Head of caudate nucleus (tissue), 42 donors: ENCODE data around the gene KIRREL3.
A peak's percentile ranks its signal among the peaks of the same experiment; 100 is the strongest.

ENCODE experiments used
- DNase-seq, 42 donors: peaks; one replicate each; pipeline versions ENCODE4 v3.0.0 to v3.0.0-alpha.2; 2020 to 2021; ENCODE audit warnings: mixed read lengths in 7 of 42
- intact Hi-C: fragments of 100-400 bp; cut with DNase I; formaldehyde crosslinking; loops from one replicate; pipeline ENCODE4 v1.15.0; 2022

KIRREL3 gene

GRCh38 chr11:126476266-126476924 lies 524.2 kb downstream of the KIRREL3 start:
- intact Hi-C loops, result no loop called here
- DNase-seq, result no peak

- intact Hi-C loops, result no loop called here
- no peak for DNase-seq
Measured at GRCh38 chr11:126475014-126475991, 525.3 kb downstream of the KIRREL3 start.

GRCh38 chr11:126474220-126474619 lies 526.4 kb downstream of the KIRREL3 start:
- no peak for DNase-seq
- intact Hi-C loops, result no loop called here

- no peak for DNase-seq
- intact Hi-C loops, result no loop called here
Measured at GRCh38 chr11:126473269-126473668, 527.3 kb downstream of the KIRREL3 start.

- no peak for DNase-seq
- intact Hi-C loops, result no loop called here
Measured at GRCh38 chr11:126469311-126469710, 531.3 kb downstream of the KIRREL3 start.

GRCh38 chr11:126468102-126468521 lies 532.5 kb downstream of the KIRREL3 start:
- peak in 22 of 42 donors; percentile 26 to 62 (median 41) for DNase-seq
- intact Hi-C loops, result no loop called here

GRCh38 chr11:126467471-126467870 lies 533.1 kb downstream of the KIRREL3 start:
- DNase-seq, result no peak
- intact Hi-C loops, result no loop called here

GRCh38 chr11:126467046-126467370 lies 533.6 kb downstream of the KIRREL3 start:
- DNase-seq, result no peak
- intact Hi-C loops, result no loop called here

- no peak for DNase-seq
- intact Hi-C loops, result no loop called here
Measured at GRCh38 chr11:126466236-126467045, 534.1 kb downstream of the KIRREL3 start.

- intact Hi-C loops, result no loop called here
- peak in 33 of 42 donors; percentile 19 to 78 (median 49) for DNase-seq
Measured at GRCh38 chr11:126465573-126466188, 534.9 kb downstream of the KIRREL3 start.

- intact Hi-C loops, result no loop called here
Measured at GRCh38 chr11:126464796-126465195, 535.8 kb downstream of the KIRREL3 start.

GRCh38 chr11:126462422-126462821 lies 538.1 kb downstream of the KIRREL3 start:
- DNase-seq, result no peak

More at GRCh38 chr11:126464796-126465195, 535.8 kb downstream of the KIRREL3 start:
- DNase-seq, result no peak

GRCh38 chr11:126461996-126462395 lies 538.6 kb downstream of the KIRREL3 start:
- intact Hi-C loops, result no loop called here
- no peak for DNase-seq

More at GRCh38 chr11:126462422-126462821, 538.1 kb downstream of the KIRREL3 start:
- intact Hi-C loops, result no loop called here

- no peak for DNase-seq
- intact Hi-C loops, result no loop called here
Measured at GRCh38 chr11:126461096-126461440, 539.5 kb downstream of the KIRREL3 start.

GRCh38 chr11:126460417-126461095 lies 540.0 kb downstream of the KIRREL3 start:
- intact Hi-C loops, result no loop called here
- no peak for DNase-seq

- peak in 13 of 42 donors; percentile 30 to 71 (median 44) for DNase-seq
- intact Hi-C loops, result no loop called here
Measured at GRCh38 chr11:126459691-126460281, 540.8 kb downstream of the KIRREL3 start.

GRCh38 chr11:126457817-126458216 lies 542.8 kb downstream of the KIRREL3 start:
- DNase-seq, result no peak
- intact Hi-C loops, result no loop called here
